Measurements from ENCODE around the gene SNX13. TPM values are rescaled to one million over a fixed set of nuclear protein-coding genes. Genes with fewer than 3 reads are reported as not detected.

Gene SNX13
- total and polyA plus RNA-seq, 2 experiments from 2014 or later: 7.5 to 42.7 TPM

DNA sequence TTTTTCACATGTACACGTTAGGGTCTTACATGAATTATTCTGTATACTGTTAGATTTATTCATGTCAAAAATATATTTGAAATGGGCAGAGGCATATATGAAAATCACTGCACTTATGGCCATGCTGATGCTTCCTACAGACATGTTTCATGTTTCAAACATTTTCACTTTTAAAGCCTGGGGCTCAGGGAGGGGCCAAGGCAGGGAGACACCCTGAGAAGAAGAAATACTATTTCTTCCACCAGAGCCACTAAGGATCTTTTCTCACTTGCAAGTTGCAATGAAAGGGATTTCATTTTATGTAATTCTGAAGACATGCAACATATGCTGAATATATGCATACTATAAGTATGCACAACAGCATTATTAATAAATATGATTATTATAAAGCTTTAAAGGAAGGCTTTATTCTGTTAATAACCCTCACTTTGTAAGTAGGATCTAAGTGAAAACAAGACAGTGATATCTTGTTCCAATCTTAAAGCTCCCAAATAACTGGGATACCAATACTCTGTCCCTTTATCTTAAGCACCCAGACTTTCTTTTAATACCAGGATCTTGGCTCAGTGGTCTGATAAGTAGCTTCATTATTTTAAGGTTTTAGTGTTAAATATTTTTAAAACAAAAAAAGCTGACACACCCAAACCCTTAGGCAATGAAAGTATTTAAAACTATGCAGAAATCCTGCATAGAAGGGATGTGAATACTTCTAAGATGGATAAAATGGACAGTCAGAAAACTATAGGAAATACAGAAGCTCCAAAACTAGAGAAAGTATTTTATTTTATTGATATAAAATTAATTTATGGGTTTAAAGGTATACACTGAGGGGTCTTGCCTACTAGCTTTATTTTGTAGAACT is 148.0 kb downstream of the SNX13 start:
- Histone ChIP-seq H3K27me3 (ENCODE audit: insufficient read depth) (no peaks in the 10 kb centered on the region), H3F3A (replicated peaks; ENCODE audit: low read depth) (no peaks in the 10 kb centered on the region), H3K4me2 (no peak overlapping the region), H2AFZ (no peak overlapping the region), H4K20me1 (replicated peaks; ENCODE audit: insufficient read depth) (no peaks in the 10 kb centered on the region), H3K4me3 (no peak overlapping the region), H3K36me3 (ENCODE audit: insufficient read depth) (no peaks in the 10 kb centered on the region), H3K27ac (ENCODE audit: low read depth) (no peak overlapping the region), H3K79me2 (replicated peaks; ENCODE audit: insufficient read depth) (no peaks in the 10 kb centered on the region), H3K9me2 (ENCODE audit: insufficient read depth) (no peaks in the 10 kb centered on the region), H3K4me1 (ENCODE audit: insufficient read depth) (peaks cover 7% of the 10 kb centered on the region)
- no peak for TF ChIP-seq REST (IDR thresholded peaks at IDR 0.05; ENCODE audit: unreplicated experiment)
- no peak for TF ChIP-seq ZNF331 (CRISPR knock-in tag; IDR thresholded peaks at IDR 0.05; ENCODE audit: low read depth)
- TF ChIP-seq STAT1 (IDR thresholded peaks at IDR 0.05; ENCODE audit: unreplicated experiment): no peak
- TF ChIP-seq, protein P1, sequence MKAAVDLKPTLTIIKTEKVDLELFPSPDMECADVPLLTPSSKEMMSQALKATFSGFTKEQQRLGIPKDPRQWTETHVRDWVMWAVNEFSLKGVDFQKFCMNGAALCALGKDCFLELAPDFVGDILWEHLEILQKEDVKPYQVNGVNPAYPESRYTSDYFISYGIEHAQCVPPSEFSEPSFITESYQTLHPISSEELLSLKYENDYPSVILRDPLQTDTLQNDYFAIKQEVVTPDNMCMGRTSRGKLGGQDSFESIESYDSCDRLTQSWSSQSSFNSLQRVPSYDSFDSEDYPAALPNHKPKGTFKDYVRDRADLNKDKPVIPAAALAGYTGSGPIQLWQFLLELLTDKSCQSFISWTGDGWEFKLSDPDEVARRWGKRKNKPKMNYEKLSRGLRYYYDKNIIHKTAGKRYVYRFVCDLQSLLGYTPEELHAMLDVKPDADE (IDR thresholded peaks at IDR 0.05): no peak
- no peak for TF ChIP-seq ZNF462 (CRISPR knock-in tag; IDR thresholded peaks at IDR 0.05)
- no peak for TF ChIP-seq CREB1 (CRISPR knock-in tag; IDR thresholded peaks at IDR 0.05; ENCODE audit: low read depth)
- no peak for TF ChIP-seq EZH2 (IDR thresholded peaks at IDR 0.05; ENCODE audit: low read depth, unreplicated experiment)
- TF ChIP-seq ZNF114 (CRISPR knock-in tag; IDR thresholded peaks at IDR 0.05): no peak
- TF ChIP-seq POLR2AphosphoS5 (IDR thresholded peaks at IDR 0.05; ENCODE audit: low read depth): no peak
- no peak for TF ChIP-seq NANOG (IDR thresholded peaks at IDR 0.05; ENCODE audit: borderline replicate concordance)
- TF ChIP-seq, protein P2, sequence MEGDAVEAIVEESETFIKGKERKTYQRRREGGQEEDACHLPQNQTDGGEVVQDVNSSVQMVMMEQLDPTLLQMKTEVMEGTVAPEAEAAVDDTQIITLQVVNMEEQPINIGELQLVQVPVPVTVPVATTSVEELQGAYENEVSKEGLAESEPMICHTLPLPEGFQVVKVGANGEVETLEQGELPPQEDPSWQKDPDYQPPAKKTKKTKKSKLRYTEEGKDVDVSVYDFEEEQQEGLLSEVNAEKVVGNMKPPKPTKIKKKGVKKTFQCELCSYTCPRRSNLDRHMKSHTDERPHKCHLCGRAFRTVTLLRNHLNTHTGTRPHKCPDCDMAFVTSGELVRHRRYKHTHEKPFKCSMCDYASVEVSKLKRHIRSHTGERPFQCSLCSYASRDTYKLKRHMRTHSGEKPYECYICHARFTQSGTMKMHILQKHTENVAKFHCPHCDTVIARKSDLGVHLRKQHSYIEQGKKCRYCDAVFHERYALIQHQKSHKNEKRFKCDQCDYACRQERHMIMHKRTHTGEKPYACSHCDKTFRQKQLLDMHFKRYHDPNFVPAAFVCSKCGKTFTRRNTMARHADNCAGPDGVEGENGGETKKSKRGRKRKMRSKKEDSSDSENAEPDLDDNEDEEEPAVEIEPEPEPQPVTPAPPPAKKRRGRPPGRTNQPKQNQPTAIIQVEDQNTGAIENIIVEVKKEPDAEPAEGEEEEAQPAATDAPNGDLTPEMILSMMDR (conservative IDR thresholded peaks at IDR 0.05; ENCODE audit: low read depth in 2 of 2): no peak
- no peak for ATAC-seq
- H3K4me3 Mint-ChIP-seq: no peak overlapping the region
- H3K4me1 Mint-ChIP-seq: peaks cover 7% of the 10 kb centered on the region; the same call in 2 of the 3 replicates
- DNase-seq (ENCODE audit: low spot score): no peak
- H3K27me3 Mint-ChIP-seq (ENCODE audit: insufficient read depth, low read depth, poor library complexity): no peaks in the 10 kb centered on the region
- no peaks in the 10 kb centered on the region for H3K9me3 Mint-ChIP-seq
- H3K27ac Mint-ChIP-seq: no peak overlapping the region
- no peaks in the 10 kb centered on the region for H3K36me3 Mint-ChIP-seq (ENCODE audit: low read depth)

Data from GM23338 (cell line).